Dedifferentiated amniotic fluid mesenchymal stem cell (primary cell): ENCODE data around the gene XRN2.

Source experiments
- DNase-seq: peaks from one replicate; pipeline ENCODE4 v3.0.0-alpha.2; 2016; ENCODE audit errors: extremely low spot score

Gene XRN2

DNA sequence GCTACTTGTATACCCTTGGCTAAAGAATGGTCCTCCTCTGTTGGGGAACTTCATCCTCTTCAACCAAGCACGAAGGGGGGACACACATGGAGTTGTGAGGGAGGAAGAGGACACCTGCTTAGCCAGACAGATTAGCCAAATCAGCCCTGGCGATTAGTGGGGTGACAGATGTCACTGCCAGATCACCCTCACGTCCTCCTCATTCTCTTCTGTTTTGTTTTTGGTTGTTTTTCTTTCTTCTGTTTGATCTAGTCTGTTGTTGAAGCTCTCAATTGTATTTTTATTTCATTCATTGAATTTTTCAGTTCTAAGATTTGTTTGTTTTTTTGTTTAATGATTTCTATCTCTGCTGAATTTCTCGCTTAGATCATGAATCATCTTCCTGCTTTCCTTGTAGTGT, 121.7 kb downstream of the XRN2 start:
- no peak for DNase-seq

DNA sequence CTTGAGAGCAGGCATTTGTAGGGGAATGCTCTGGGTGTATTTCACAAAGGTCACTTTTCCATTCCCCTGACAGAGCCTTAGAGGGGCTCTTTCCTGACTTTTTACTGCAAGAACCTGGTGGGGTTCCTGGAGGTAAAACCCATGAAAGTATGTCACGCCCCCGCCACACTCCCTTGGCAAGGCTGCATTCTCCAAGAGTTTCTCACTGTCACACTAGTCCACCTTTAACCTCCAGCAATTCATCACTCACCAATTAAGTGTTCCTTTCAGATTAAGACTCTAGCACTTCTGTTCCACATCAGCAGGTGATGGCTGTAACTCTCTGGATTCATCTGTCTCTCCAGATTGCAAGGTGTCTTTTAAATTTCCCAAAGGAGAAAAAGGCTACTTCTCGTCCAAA, 126.9 kb downstream of the XRN2 start:
- no peak for DNase-seq

DNA sequence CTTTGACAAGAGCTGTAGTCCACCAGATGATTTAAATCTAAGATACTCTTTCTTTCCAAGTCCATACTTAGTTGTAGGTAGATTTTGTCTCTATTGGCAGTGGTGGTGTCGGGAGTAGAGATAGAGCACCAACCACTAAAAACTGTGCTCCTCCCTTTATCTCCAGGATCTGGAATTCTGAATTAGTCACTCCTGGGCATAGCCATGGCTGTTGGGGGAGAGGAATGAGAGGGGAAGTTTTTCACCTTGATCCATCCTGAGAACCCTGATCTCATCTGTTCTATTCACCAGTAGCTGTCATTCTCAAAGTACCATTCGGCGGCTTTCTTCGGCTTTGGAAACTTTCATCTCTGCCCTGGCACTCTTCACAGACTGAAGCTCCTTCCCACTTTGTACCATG, 129.8 kb downstream of the XRN2 start:
- no peak for DNase-seq

DNA sequence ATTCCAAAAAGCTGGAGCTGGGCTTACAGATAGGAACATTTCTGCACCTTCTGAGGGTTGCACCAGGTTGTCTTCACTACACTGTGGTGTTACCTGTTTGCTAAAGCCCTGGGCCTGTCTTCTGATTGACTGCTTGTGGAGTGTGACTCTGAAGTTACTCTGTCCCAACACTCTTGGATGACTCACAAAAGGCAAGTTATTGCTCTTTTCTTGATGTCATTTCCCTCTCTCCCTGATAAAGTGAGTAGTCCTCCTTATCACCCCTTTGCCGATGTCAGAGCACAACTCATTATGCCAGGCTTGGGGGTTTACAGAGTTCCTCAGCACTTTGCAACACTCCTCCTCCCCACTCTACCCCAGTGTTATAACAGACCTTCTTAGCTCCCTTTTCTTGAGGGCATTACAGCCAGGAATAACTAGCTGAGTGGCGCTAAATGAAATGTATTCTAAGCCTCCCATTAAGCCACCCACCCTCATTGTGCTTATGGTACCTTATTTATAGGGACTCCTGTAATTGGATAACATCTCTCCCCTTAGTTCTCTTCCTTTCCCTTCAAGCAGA, 130.3 kb downstream of the XRN2 start:
- DNase-seq, result no peak

DNA sequence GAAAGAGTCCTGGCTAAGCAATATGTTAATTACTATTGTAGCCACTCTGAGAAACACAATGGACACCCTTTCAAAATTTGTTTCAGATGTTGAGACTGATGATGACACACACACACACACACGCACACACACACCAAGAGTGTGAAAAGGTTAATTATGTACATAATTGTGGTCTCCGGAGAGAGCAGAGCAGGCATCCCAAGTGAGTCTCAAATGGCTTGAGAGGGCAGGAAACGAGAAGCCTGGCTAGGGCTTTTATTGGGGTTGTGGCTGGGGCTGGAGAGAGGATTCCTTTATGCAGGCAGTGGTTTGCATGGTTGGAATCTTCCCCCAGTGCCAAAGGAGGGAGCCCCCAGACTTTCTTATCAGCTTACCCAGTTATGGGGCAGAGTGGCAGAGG, 132.4 kb downstream of the XRN2 start:
- no peak for DNase-seq

- peak; percentile 63 for DNase-seq
These were observed 133.1 kb downstream of the XRN2 start for GRCh38 chr20:21436205-21436604.

DNA sequence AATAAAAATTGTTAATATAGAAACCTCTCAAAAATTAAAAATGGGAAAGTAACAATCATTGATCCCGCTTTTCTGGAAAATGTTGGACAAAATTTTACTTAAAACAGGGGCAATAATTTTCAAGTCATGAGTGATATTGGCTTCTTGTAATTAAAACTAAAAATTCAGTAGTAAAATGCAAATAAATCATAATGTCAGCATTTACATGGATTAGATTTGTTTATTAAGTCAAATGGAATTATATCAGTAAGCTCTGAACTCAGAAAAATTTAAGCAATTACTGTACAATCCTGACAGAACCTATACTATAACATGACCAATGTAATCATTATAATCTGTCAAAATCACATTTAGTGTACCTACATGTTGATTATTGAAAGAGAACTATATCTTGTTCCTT, 134.1 kb downstream of the XRN2 start:
- DNase-seq, result no peak

- DNase-seq, result no peak
These were observed 134.7 kb downstream of the XRN2 start for GRCh38 chr20:21437816-21438215.
